HEK293T (cell line): ENCODE results near the gene VMP1.

Experiments used
- BHLHE40 ChIP-seq: fragments of 450-650 bp; IDR thresholded peaks from 2 replicates; pipeline ENCODE4 v1.6.1; 2016; ENCODE audit warnings: mild to moderate bottlenecking, moderate library complexity, borderline replicate concordance
- CTBP1 ChIP-seq: fragments of 450-650 bp; IDR thresholded peaks from 2 replicates; pipeline ENCODE4 v1.6.1; 2016; ENCODE audit warnings: borderline replicate concordance
- SP1 ChIP-seq: fragments of 450-650 bp; IDR thresholded peaks from 2 replicates; pipeline ENCODE4 v1.6.1; 2017
- ZNF384 ChIP-seq: fragments of 450-650 bp; IDR thresholded peaks from 2 replicates; pipeline ENCODE4 v1.6.1; 2016

DNA sequence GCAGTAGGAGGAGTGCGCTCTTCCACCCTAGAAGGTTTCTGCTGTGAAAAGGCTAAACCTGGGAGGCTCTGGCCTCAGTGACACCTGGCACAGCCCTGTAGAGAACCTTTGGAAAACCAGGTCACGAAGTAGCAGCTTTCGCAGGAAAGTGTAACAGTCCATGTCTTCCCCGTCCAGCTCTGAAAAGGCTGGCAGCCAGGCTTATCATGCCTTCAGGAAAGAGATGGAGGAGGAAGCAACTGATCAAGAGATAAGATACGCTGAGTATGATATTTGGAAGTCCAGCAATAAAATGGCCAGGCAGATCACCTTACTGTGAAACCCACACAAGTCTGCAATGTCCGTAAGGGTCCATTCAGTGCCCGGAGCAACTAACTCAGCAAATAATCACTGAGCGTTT is 163.0 kb downstream of the VMP1 start:
- TF ChIP-seq SP1: no peak
- no peak for TF ChIP-seq BHLHE40
- no peak for TF ChIP-seq CTBP1
- TF ChIP-seq ZNF384: no peak
